SK-N-SH treated with all-trans-retinoic acid at 6 μM for 48 hours (cell line): ENCODE results near the gene MUSTN1.

Source experiments
- ARNTL ChIP-seq: fragments of 450-650 bp; formaldehyde crosslinking; IDR thresholded peaks from 2 replicates; pipeline ENCODE4 v1.5.0; 2020; ENCODE audit warnings: low read depth, mild to moderate bottlenecking, moderate library complexity, borderline replicate concordance
- CREB5 ChIP-seq: fragments of 250-450 bp; sonication (Bioruptor Pico); IDR thresholded peaks from 2 replicates; pipeline ENCODE4 v1.5.1; 2020; ENCODE audit warnings: low read depth, mild to moderate bottlenecking, moderate library complexity
- CSDC2 ChIP-seq: fragments of 250-450 bp; sonication (Bioruptor Pico); IDR thresholded peaks from 2 replicates; pipeline ENCODE4 v1.5.0; 2020; ENCODE audit warnings: mild to moderate bottlenecking, moderate library complexity
- CSRNP3 ChIP-seq: fragments of 250-450 bp; sonication (Bioruptor Pico); IDR thresholded peaks from 2 replicates; pipeline ENCODE4 v1.5.1; 2021; ENCODE audit warnings: mild to moderate bottlenecking, moderate library complexity
- ESRRG ChIP-seq: fragments of 250-450 bp; sonication (Bioruptor Pico); IDR thresholded peaks from 2 replicates; pipeline ENCODE4 v1.6.1; 2021; ENCODE audit warnings: mild to moderate bottlenecking
- ISL1 ChIP-seq: fragments of 250-450 bp; sonication (Bioruptor Pico); IDR thresholded peaks from 2 replicates; pipeline ENCODE4 v2.1.2; 2022; ENCODE audit warnings: mild to moderate bottlenecking, moderate library complexity
- PATZ1 ChIP-seq: fragments of 250-450 bp; sonication (Bioruptor Pico); IDR thresholded peaks from 2 replicates; pipeline ENCODE4 v1.8.0; 2020; ENCODE audit warnings: mild to moderate bottlenecking, moderate library complexity, borderline replicate concordance
- PPARA ChIP-seq: fragments of 250-450 bp; sonication (Bioruptor Pico); IDR thresholded peaks from 2 replicates; pipeline ENCODE4 v1.5.0; 2020; ENCODE audit warnings: mild to moderate bottlenecking, borderline replicate concordance
- RARB ChIP-seq: fragments of 250-450 bp; sonication (Bioruptor Pico); IDR thresholded peaks from 2 replicates; pipeline ENCODE4 v1.8.0; 2021; ENCODE audit warnings: mild to moderate bottlenecking, moderate library complexity
- TOX ChIP-seq: fragments of 250-450 bp; sonication (Bioruptor Pico); IDR thresholded peaks from 2 replicates; pipeline ENCODE4 v1.8.0; 2021; ENCODE audit warnings: mild to moderate bottlenecking, moderate library complexity, borderline replicate concordance
- TSHZ2 ChIP-seq: fragments of 250-450 bp; sonication (Bioruptor Pico); IDR thresholded peaks from 2 replicates; pipeline ENCODE4 v1.5.0; 2020; ENCODE audit warnings: mild to moderate bottlenecking, moderate library complexity
- ZFP30 ChIP-seq: fragments of 450-650 bp; formaldehyde crosslinking; IDR thresholded peaks from 2 replicates; pipeline ENCODE4 v1.5.0; 2022; ENCODE audit warnings: mild to moderate bottlenecking, moderate library complexity

DNA sequence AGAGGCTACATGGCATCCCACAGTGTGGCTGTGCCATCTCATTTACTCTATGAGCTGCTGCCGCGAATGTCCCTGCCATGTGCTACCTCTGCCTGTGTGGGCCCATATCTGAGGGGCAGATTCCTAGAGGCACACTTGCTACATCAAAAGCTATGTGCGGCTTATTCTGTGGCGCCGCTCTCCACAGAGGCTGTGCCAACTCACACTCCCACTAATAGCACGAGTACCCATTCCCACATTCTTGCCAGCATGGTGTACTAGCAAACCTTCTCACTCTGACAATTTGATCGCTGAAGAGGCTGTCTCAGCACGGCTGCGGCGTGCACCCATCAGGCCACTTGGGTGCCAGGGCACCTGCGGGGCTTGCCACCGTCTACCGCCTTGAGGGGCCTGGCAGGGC is 31.2 kb upstream of the MUSTN1 start:
- TF ChIP-seq CSDC2 (CRISPR knock-in tag) (no peak), TSHZ2 (CRISPR knock-in tag) (no peak), ARNTL (no peak), CSRNP3 (CRISPR knock-in tag) (no peak), PPARA (CRISPR knock-in tag) (no peak), CREB5 (CRISPR knock-in tag) (no peak), ISL1 (CRISPR knock-in tag) (no peak), ESRRG (CRISPR knock-in tag) (no peak), TOX (no peak), PATZ1 (CRISPR knock-in tag) (no peak), RARB (CRISPR knock-in tag) (no peak), ZFP30 (CRISPR knock-in tag) (no peak)
